Measurements from ENCODE around the gene QSOX2. TPM values are rescaled to one million over a fixed set of nuclear protein-coding genes. Genes with fewer than 3 reads are reported as not detected.

QSOX2 gene
- total and polyA plus RNA-seq, 2 experiments from 2014 or later, result 9.2 to 29.2 TPM

- Mint-ChIP-seq H3K36me3 (ENCODE audit: low read depth) (peaks cover 29% of the 10 kb centered on the region), H3K9me3 (no peaks in the 10 kb centered on the region), H3K27me3 (ENCODE audit: insufficient read depth, low read depth, poor library complexity) (peaks cover 7% of the 10 kb centered on the region), H3K27ac (peak overlapping the region; percentile 58), H3K4me1 (peaks cover 9% of the 10 kb centered on the region), H3K4me3 (no peak overlapping the region)
- H3K9me2 ChIP-seq (ENCODE audit: insufficient read depth), result no peaks in the 10 kb centered on the region
- peaks cover 80% of the 10 kb centered on the region for H3K79me2 ChIP-seq (replicated peaks; ENCODE audit: insufficient read depth)
- H3K4me1 ChIP-seq (ENCODE audit: insufficient read depth), result no peaks in the 10 kb centered on the region
- H4K20me1 ChIP-seq (replicated peaks; ENCODE audit: insufficient read depth), result peaks cover 47% of the 10 kb centered on the region
- H3F3A ChIP-seq (replicated peaks; ENCODE audit: low read depth), result 0 out of 2 replicates have a peak, but pooled peaks cover 3% of the 10 kb centered on the region
- TF ChIP-seq ZNF114 (CRISPR knock-in tag; IDR thresholded peaks at IDR 0.05), result no peak
- no peak for TF ChIP-seq EZH2 (IDR thresholded peaks at IDR 0.05; ENCODE audit: low read depth, unreplicated experiment)
- no peak for TF ChIP-seq ZNF331 (CRISPR knock-in tag; IDR thresholded peaks at IDR 0.05; ENCODE audit: low read depth)
- no peak for TF ChIP-seq JUNB (IDR thresholded peaks at IDR 0.05; ENCODE audit: unreplicated experiment)
- no peak for TF ChIP-seq EZH2phosphoT487 (IDR thresholded peaks at IDR 0.05; ENCODE audit: unreplicated experiment)
- TF ChIP-seq STAT1 (IDR thresholded peaks at IDR 0.05; ENCODE audit: unreplicated experiment), result no peak
- TF ChIP-seq, protein P1, sequence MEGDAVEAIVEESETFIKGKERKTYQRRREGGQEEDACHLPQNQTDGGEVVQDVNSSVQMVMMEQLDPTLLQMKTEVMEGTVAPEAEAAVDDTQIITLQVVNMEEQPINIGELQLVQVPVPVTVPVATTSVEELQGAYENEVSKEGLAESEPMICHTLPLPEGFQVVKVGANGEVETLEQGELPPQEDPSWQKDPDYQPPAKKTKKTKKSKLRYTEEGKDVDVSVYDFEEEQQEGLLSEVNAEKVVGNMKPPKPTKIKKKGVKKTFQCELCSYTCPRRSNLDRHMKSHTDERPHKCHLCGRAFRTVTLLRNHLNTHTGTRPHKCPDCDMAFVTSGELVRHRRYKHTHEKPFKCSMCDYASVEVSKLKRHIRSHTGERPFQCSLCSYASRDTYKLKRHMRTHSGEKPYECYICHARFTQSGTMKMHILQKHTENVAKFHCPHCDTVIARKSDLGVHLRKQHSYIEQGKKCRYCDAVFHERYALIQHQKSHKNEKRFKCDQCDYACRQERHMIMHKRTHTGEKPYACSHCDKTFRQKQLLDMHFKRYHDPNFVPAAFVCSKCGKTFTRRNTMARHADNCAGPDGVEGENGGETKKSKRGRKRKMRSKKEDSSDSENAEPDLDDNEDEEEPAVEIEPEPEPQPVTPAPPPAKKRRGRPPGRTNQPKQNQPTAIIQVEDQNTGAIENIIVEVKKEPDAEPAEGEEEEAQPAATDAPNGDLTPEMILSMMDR (conservative IDR thresholded peaks at IDR 0.05; ENCODE audit: low read depth in 2 of 2), result peak; percentile 80 to 94
- TF ChIP-seq, protein P2, sequence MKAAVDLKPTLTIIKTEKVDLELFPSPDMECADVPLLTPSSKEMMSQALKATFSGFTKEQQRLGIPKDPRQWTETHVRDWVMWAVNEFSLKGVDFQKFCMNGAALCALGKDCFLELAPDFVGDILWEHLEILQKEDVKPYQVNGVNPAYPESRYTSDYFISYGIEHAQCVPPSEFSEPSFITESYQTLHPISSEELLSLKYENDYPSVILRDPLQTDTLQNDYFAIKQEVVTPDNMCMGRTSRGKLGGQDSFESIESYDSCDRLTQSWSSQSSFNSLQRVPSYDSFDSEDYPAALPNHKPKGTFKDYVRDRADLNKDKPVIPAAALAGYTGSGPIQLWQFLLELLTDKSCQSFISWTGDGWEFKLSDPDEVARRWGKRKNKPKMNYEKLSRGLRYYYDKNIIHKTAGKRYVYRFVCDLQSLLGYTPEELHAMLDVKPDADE (IDR thresholded peaks at IDR 0.05), result no peak
- 0 out of 2 replicates have a peak, but pooled peaks cover 2% of the 10 kb centered on the region for H3K36me3 ChIP-seq (ENCODE audit: insufficient read depth)
- DNase-seq (ENCODE audit: low spot score) (peak; percentile 87), ATAC-seq (peak; percentile 98)
- no peak overlapping the region for H2AFZ ChIP-seq
- H3K27me3 ChIP-seq (ENCODE audit: insufficient read depth), result no peaks in the 10 kb centered on the region
- no peak overlapping the region for H3K27ac ChIP-seq (ENCODE audit: low read depth)
- H3K4me3 ChIP-seq, result no peak overlapping the region
- no peak overlapping the region for H3K4me2 ChIP-seq
Measured at GRCh38 chr9:136225748-136226679, 19.6 kb downstream of the QSOX2 start.

DNA sequence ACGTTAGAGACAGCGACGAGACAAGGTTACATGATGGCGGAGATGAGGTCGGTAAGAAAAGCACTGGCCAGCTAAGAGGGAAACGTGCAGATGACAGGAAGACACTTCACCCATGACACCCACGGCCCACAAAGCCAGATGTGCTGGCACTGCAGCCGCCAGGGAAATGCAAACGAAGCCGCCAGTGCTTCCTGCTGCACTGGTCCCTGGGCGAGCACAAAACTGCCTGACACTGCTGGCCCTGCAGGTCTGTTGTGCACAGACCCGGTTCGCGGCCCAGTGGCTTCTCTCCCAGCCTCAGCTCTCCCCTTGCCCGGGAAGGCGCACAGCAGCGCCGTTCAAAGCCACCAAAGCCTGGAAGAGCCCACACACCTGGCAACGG, 20.3 kb downstream of the QSOX2 start:
- Histone ChIP-seq H3K36me3 (ENCODE audit: insufficient read depth) (0 out of 2 replicates have a peak, but pooled peaks cover 2% of the 10 kb centered on the region), H2AFZ (no peak overlapping the region), H3K27me3 (ENCODE audit: insufficient read depth) (no peaks in the 10 kb centered on the region), H3K4me1 (ENCODE audit: insufficient read depth) (no peaks in the 10 kb centered on the region), H3F3A (replicated peaks; ENCODE audit: low read depth) (0 out of 2 replicates have a peak, but pooled peaks cover 3% of the 10 kb centered on the region), H3K27ac (ENCODE audit: low read depth) (no peak overlapping the region), H3K4me2 (no peak overlapping the region), H3K4me3 (no peak overlapping the region), H4K20me1 (replicated peaks; ENCODE audit: insufficient read depth) (peaks cover 42% of the 10 kb centered on the region), H3K9me2 (ENCODE audit: insufficient read depth) (no peaks in the 10 kb centered on the region), H3K79me2 (replicated peaks; ENCODE audit: insufficient read depth) (peaks cover 79% of the 10 kb centered on the region)
- peaks cover 10% of the 10 kb centered on the region for H3K27me3 Mint-ChIP-seq (ENCODE audit: insufficient read depth, low read depth, poor library complexity)
- DNase-seq (ENCODE audit: low spot score) (no peak), ATAC-seq (no peak)
- no peak overlapping the region; the same call in 1 of the 2 replicates for H3K27ac Mint-ChIP-seq
- no peak overlapping the region for H3K4me3 Mint-ChIP-seq
- H3K4me1 Mint-ChIP-seq, result peaks cover 9% of the 10 kb centered on the region
- TF ChIP-seq STAT1 (IDR thresholded peaks at IDR 0.05; ENCODE audit: unreplicated experiment) (no peak), POLR2AphosphoS5 (IDR thresholded peaks at IDR 0.05; ENCODE audit: low read depth) (no peak)
- TF ChIP-seq, protein P1 (conservative IDR thresholded peaks at IDR 0.05; ENCODE audit: low read depth in 2 of 2), result no peak
- peaks cover 29% of the 10 kb centered on the region for H3K36me3 Mint-ChIP-seq (ENCODE audit: low read depth)
- H3K9me3 Mint-ChIP-seq, result no peaks in the 10 kb centered on the region
